ENCODE measurements around the gene TBC1D17. TPM values are rescaled to one million over a fixed set of nuclear protein-coding genes. Genes with fewer than 3 reads are reported as not detected.

The TBC1D17 gene
- total RNA-seq, 2 donors from 2014 or later = 20.4 to 27.5 TPM

GRCh38 chr19:49933643-49934042 lies 56.1 kb downstream of the TBC1D17 start:
- Histone ChIP-seq H3K4me1 (peaks cover 0 to 23% of the 10 kb centered on the region in 2 donors), H3K9me3 (no peaks in the 10 kb centered on the region), H3K27ac (no peak overlapping the region), H3K27me3 (no peaks in the 10 kb centered on the region), H3K36me3 (no peaks in the 10 kb centered on the region), H3K4me3 (no peak overlapping the region)
- no peak for DNase-seq (ENCODE audit: low spot score)
- no peak for TF ChIP-seq CTCF (IDR thresholded peaks at IDR 0.05)

GRCh38 chr19:49936549-49936948 lies 59.0 kb downstream of the TBC1D17 start:
- Histone ChIP-seq H3K27me3 (no peaks in the 10 kb centered on the region), H3K4me3 (no peak overlapping the region), H3K4me1 (peaks cover 0 to 8% of the 10 kb centered on the region in 2 donors), H3K27ac (no peak overlapping the region), H3K36me3 (no peaks in the 10 kb centered on the region), H3K9me3 (no peaks in the 10 kb centered on the region)
- DNase-seq (ENCODE audit: low spot score) = no peak
- no peak for TF ChIP-seq CTCF (IDR thresholded peaks at IDR 0.05)

GRCh38 chr19:49937750-49938381 lies 60.4 kb downstream of the TBC1D17 start:
- peak; percentile 72 for DNase-seq (ENCODE audit: low spot score)
- peaks cover 0 to 8% of the 10 kb centered on the region in 2 donors for H3K4me1 ChIP-seq
- no peaks in the 10 kb centered on the region for H3K36me3 ChIP-seq
- no peaks in the 10 kb centered on the region for H3K9me3 ChIP-seq
- H3K27me3 ChIP-seq = no peaks in the 10 kb centered on the region
- TF ChIP-seq CTCF (IDR thresholded peaks at IDR 0.05) = peak; percentile 95 to 99
- no peak overlapping the region for H3K27ac ChIP-seq
- peak overlapping the region in 1 of 2 donors; percentile 35 for H3K4me3 ChIP-seq

Small RNA genes within 50 kb of the gene (microRNA-seq; reads per million reads assigned to microRNA genes)
- 0 to 0.71 reads per million in 2 donors for gene MIR4749 (ENCODE audit: borderline number of aligned reads in 2 of 2, borderline replicate concordance in 1 of 2)
- 0.71 to 1.4 reads per million in 2 donors for gene MIR4750 (ENCODE audit: borderline number of aligned reads in 2 of 2, borderline replicate concordance in 1 of 2)
- 0 reads per million in 2 donors for gene MIR6800 (ENCODE audit: borderline number of aligned reads in 2 of 2, borderline replicate concordance in 1 of 2)

Other genes with a start within 250 kb of the TBC1D17 start
- gene RRAS, start 237.6 kb upstream of the TBC1D17 start, total RNA-seq = 10 to 100 TPM; 60.9 to 83.5 TPM
- gene SCAF1, start 235.5 kb upstream of the TBC1D17 start, total RNA-seq = 10 to 100 TPM; 14.3 to 22.3 TPM
- 10 to 100 TPM; 33.2 to 34.0 TPM for gene IRF3, start 211.8 kb upstream of the TBC1D17 start, total RNA-seq
- 1 to 10 TPM; 5.7 to 6.5 TPM for gene BCL2L12, start 211.8 kb upstream of the TBC1D17 start, total RNA-seq
- gene PRMT1, start 200.4 kb upstream of the TBC1D17 start, total RNA-seq = 100 to 1,000 TPM; 187 to 192 TPM
- gene ADM5, start 188.1 kb upstream of the TBC1D17 start, total RNA-seq = under 1 TPM in 1 of 2 donors, not detected in 1; 0.43 TPM
- 1 to 10 TPM; 1.2 to 2.8 TPM for gene CPT1C, start 186.6 kb upstream of the TBC1D17 start, total RNA-seq
- gene TSKS, start 114.4 kb upstream of the TBC1D17 start, total RNA-seq = under 1 TPM; 0.28 to 0.96 TPM
- 10 to 100 TPM; 72.5 to 97.3 TPM for gene AP2A1, start 110.7 kb upstream of the TBC1D17 start, total RNA-seq
- 10 to 100 TPM; 18.5 to 22.5 TPM for gene FUZ, start 64.4 kb upstream of the TBC1D17 start, total RNA-seq
- gene MED25, start 59.4 kb upstream of the TBC1D17 start, total RNA-seq = 10 to 100 TPM; 31.1 to 54.0 TPM
- gene PTOV1, start 26.5 kb upstream of the TBC1D17 start, total RNA-seq = 10 to 100 TPM; 64.6 to 81.0 TPM
- gene PNKP, start 10.1 kb upstream of the TBC1D17 start, total RNA-seq = 10 to 100 TPM; 29.2 to 32.5 TPM
- gene AKT1S1, start 347 bp upstream of the TBC1D17 start, total RNA-seq = 10 to 100 TPM; 20.6 to 25.8 TPM
- under 1 TPM in 1 of 2 donors, not detected in 1; 0.43 TPM for gene IL4I1, start 19.2 kb downstream of the TBC1D17 start, total RNA-seq
- 1 to 10 TPM; 3.8 to 5.9 TPM for gene ATF5, start 51.5 kb downstream of the TBC1D17 start, total RNA-seq
- gene NUP62, start 51.8 kb downstream of the TBC1D17 start, total RNA-seq = 10 to 100 TPM; 23.5 to 32.6 TPM
- gene SIGLEC11, start 83.5 kb downstream of the TBC1D17 start, total RNA-seq = 1 to 10 TPM in 1 of 2 donors, under 1 TPM in 1; 0.19 to 2.2 TPM
- gene VRK3, start 147.7 kb downstream of the TBC1D17 start, total RNA-seq = 10 to 100 TPM; 20.5 to 25.5 TPM
- gene ZNF473, start 148.3 kb downstream of the TBC1D17 start, total RNA-seq = 1 to 10 TPM; 2.3 to 4.2 TPM

Measured in right atrium auricular region (tissue), 2 donors.